ELR (cell line): ENCODE measurements around the gene CLPTM1L.
"Not testable (repeated sequence)": the region's sequence is repeated elsewhere in the genome, so short reads cannot be mapped to it uniquely, and the experiment has no call there.

Experiments
- DNase-seq: peaks from one replicate; pipeline ENCODE4 v3.0.0-alpha.2; 2015; ENCODE audit warnings: low read depth

Gene CLPTM1L

GRCh38 chr5:1380910-1381309 is 36.0 kb upstream of the CLPTM1L start:
- no peak for DNase-seq

- no peak for DNase-seq
Measured at GRCh38 chr5:1380011-1380817, 35.3 kb upstream of the CLPTM1L start.

- DNase-seq, result no peak
Measured at GRCh38 chr5:1378866-1379659, 34.2 kb upstream of the CLPTM1L start.

GRCh38 chr5:1378096-1378495 is 33.2 kb upstream of the CLPTM1L start:
- DNase-seq, result no peak

GRCh38 chr5:1376981-1377380 is 32.1 kb upstream of the CLPTM1L start:
- no peak for DNase-seq

- no peak for DNase-seq
Measured at GRCh38 chr5:1375871-1376810, 31.2 kb upstream of the CLPTM1L start.

GRCh38 chr5:1374679-1375055 is 29.8 kb upstream of the CLPTM1L start:
- DNase-seq, result no peak

GRCh38 chr5:1374030-1374678 is 29.3 kb upstream of the CLPTM1L start:
- no peak for DNase-seq

- DNase-seq, result not testable (repeated sequence)
Measured at GRCh38 chr5:1371972-1372342, 27.1 kb upstream of the CLPTM1L start.

- no peak for DNase-seq
Measured at GRCh38 chr5:1371218-1371971, 26.5 kb upstream of the CLPTM1L start.

- DNase-seq, result no peak
Measured at GRCh38 chr5:1370006-1370405, 25.1 kb upstream of the CLPTM1L start.

GRCh38 chr5:1368756-1369155 is 23.9 kb upstream of the CLPTM1L start:
- DNase-seq, result no peak

- no peak for DNase-seq
Measured at GRCh38 chr5:1368236-1368635, 23.3 kb upstream of the CLPTM1L start.

GRCh38 chr5:1367149-1367548 is 22.2 kb upstream of the CLPTM1L start:
- no peak for DNase-seq

GRCh38 chr5:1366514-1366913 is 21.6 kb upstream of the CLPTM1L start:
- DNase-seq, result no peak

GRCh38 chr5:1364211-1364610 is 19.3 kb upstream of the CLPTM1L start:
- no peak for DNase-seq

- DNase-seq, result no peak
Measured at GRCh38 chr5:1363581-1363980, 18.7 kb upstream of the CLPTM1L start.

GRCh38 chr5:1363160-1363559 is 18.3 kb upstream of the CLPTM1L start:
- DNase-seq, result no peak

- DNase-seq, result no peak
Measured at GRCh38 chr5:1362242-1363015, 17.5 kb upstream of the CLPTM1L start.

GRCh38 chr5:1360861-1361260 is 16.0 kb upstream of the CLPTM1L start:
- no peak for DNase-seq
